Lower lobe of right lung (tissue), 2 donors: ENCODE results near the gene INF2. TPM values are rescaled to one million over a fixed set of nuclear protein-coding genes. Genes with fewer than 3 reads are reported as not detected.
A peak's percentile ranks its signal among the peaks of the same experiment; 100 is the strongest.

Experiments
- ATAC-seq, 2 donors: fragments of 200-7000 bp; cut with Tn5 transposase; one replicate each; pipeline ENCODE4 v1.9.1; 2020 to 2022; ENCODE audit warnings: mild to moderate bottlenecking in 2 of 2, moderate library complexity in 2 of 2
- DNase-seq: peaks from one replicate; pipeline ENCODE4 v3.0.0-alpha.2; 2020
- H3K27ac ChIP-seq: fragments of 200-600 bp; one replicate; pipeline ENCODE4 v1.8.0; 2022
- H3K27me3 ChIP-seq: fragments of 200-600 bp; one replicate; pipeline ENCODE4 v1.8.0; 2022; ENCODE audit warnings: low read depth
- H3K36me3 ChIP-seq: fragments of 200-600 bp; one replicate; pipeline ENCODE4 v1.8.0; 2022; ENCODE audit warnings: mild to moderate bottlenecking
- H3K4me1 ChIP-seq: fragments of 200-600 bp; one replicate; pipeline ENCODE4 v1.8.0; 2022
- H3K4me3 ChIP-seq: fragments of 200-600 bp; one replicate; pipeline ENCODE4 v1.8.0; 2022; ENCODE audit warnings: mild to moderate bottlenecking
- H3K9me3 ChIP-seq: fragments of 200-600 bp; one replicate; pipeline ENCODE4 v1.8.0; 2022
- CTCF ChIP-seq: fragments of 200-600 bp; IDR thresholded peaks from one replicate; pipeline ENCODE4 v1.8.0; 2022; ENCODE audit warnings: antibody characterized with exemption, mild to moderate bottlenecking
- intact Hi-C: fragments of 100-400 bp; cut with DNase I; formaldehyde crosslinking; loops from one replicate; pipeline ENCODE4 v1.11.0; 2022
- microRNA-seq: library from miRNA; unstranded; fragments of <30 nt; microRNA quantifications from one replicate; pipeline ENCODE4 v1.2.0, GENCODE V29; 2020; ENCODE audit warnings: borderline number of aligned reads
- total RNA-seq: library from RNA; stranded (reverse); fragmentation: NEBNext Ultra II Directional; extraction: Animal tissue kit (Norgen Biotek cat#: 25700); gene quantifications from one replicate; pipeline ENCODE4 v1.2.1, GENCODE V29; 2021
- donor health status: DM: no; HTN: yes; CAD: no; lungs with severe emphysema.

The INF2 gene
- total RNA-seq, 1 donor from 2014 or later = 116 TPM

- intact Hi-C loops = no loop called here
- Histone ChIP-seq H3K27ac (no peak overlapping the region), H3K36me3 (peaks cover 51% of the 10 kb centered on the region), H3K9me3 (no peaks in the 10 kb centered on the region), H3K27me3 (no peaks in the 10 kb centered on the region), H3K4me3 (no peak overlapping the region), H3K4me1 (peaks cover 28% of the 10 kb centered on the region)
- ATAC-seq (no peak), DNase-seq (no peak)
- TF ChIP-seq CTCF = peak; percentile 55
Observed at GRCh38 chr14:104770851-104771272, 81.4 kb downstream of the INF2 start.

GRCh38 chr14:104771374-104771773, 82.0 kb downstream of the INF2 start:
- Histone ChIP-seq H3K4me3 (no peak overlapping the region), H3K9me3 (no peaks in the 10 kb centered on the region), H3K36me3 (peaks cover 55% of the 10 kb centered on the region), H3K4me1 (peaks cover 28% of the 10 kb centered on the region), H3K27me3 (no peaks in the 10 kb centered on the region), H3K27ac (no peak overlapping the region)
- no peak for TF ChIP-seq CTCF
- DNase-seq (no peak), ATAC-seq (no peak)
- intact Hi-C loops = no loop called here

Small RNA genes lying within 50 kb of the gene (microRNA-seq; reads per million reads assigned to microRNA genes)
- not detected for gene MIR4710

Other genes starting within 250 kb of the INF2 start
- 0.18 TPM for gene C14orf180, start 109.9 kb upstream of the INF2 start, total RNA-seq
- not detected for gene TMEM179, start 84.8 kb upstream of the INF2 start, total RNA-seq
- gene ADSS1, start 34.6 kb downstream of the INF2 start, total RNA-seq = 5.1 TPM
- 66.3 TPM for gene SIVA1, start 63.5 kb downstream of the INF2 start, total RNA-seq
- gene AKT1, start 106.1 kb downstream of the INF2 start, total RNA-seq = 154 TPM
- 13.1 TPM for gene ZBTB42, start 111.5 kb downstream of the INF2 start, total RNA-seq
- gene CEP170B, start 175.7 kb downstream of the INF2 start, total RNA-seq = 24.7 TPM
- 1.2 TPM for gene PLD4, start 235.3 kb downstream of the INF2 start, total RNA-seq